Measurements from ENCODE around the gene WNK1.

- TF ChIP-seq CTCF (IDR thresholded peaks at IDR 0.05) (no peak), POLR2A (IDR thresholded peaks at IDR 0.05) (no peak)
Observed at GRCh38 chr12:938810-939209, 186.4 kb downstream of the WNK1 start.

Measured in adrenal gland (tissue), 5 donors.